ENCODE data around the gene FZD8. TPM values are rescaled to one million over a fixed set of nuclear protein-coding genes. Genes with fewer than 3 reads are reported as not detected.

The FZD8 gene
- total RNA-seq, 4 donors from 2014 or later, result 12.4 to 21.5 (median 19.9) TPM

- no peak overlapping the region for H3K27ac ChIP-seq
- H3K4me3 ChIP-seq (replicated peaks in 1 of 3), result peak overlapping the region in 1 of 3 donors; percentile 42
Measured at GRCh38 chr10:35639021-35639727, 2.9 kb downstream of the FZD8 start.

GRCh38 chr10:35638101-35638500 is 4.0 kb downstream of the FZD8 start:
- Histone ChIP-seq H3K4me3 (replicated peaks in 1 of 3) (no peak overlapping the region), H3K27me3 (no peaks in the 10 kb centered on the region), H3K4me1 (peaks cover 21 to 31% of the 10 kb centered on the region in 2 donors), H3K36me3 (no peaks in the 10 kb centered on the region), H3K9me3 (no peaks in the 10 kb centered on the region), H3K27ac (no peak overlapping the region)
- WGBS, 2 donors, result 89 to 91% methylated on average over 4 of the region's 4 CpGs
- TF ChIP-seq POLR2A (IDR thresholded peaks at IDR 0.05) (no peak), CTCF (IDR thresholded peaks at IDR 0.05) (peak in 1 of 6 experiments; percentile 10)
- intact Hi-C loops (cut with DNase I), result loop anchor here (5.0 to 10.0 kb wide), 3 partner anchors 1087 to 1247 kb away; no protein-coding TSS in a partner anchor
- no peak for DNase-seq

More at GRCh38 chr10:35639021-35639727, 2.9 kb downstream of the FZD8 start:
- Histone ChIP-seq H3K4me1 (peaks cover 23 to 24% of the 10 kb centered on the region in 2 donors), H3K9me3 (no peaks in the 10 kb centered on the region), H3K27me3 (no peaks in the 10 kb centered on the region), H3K36me3 (no peaks in the 10 kb centered on the region)
- intact Hi-C loops (cut with DNase I), result loop anchor here (5.0 to 10.0 kb wide), 3 partner anchors 1086 to 1246 kb away; no protein-coding TSS in a partner anchor
- 50 to 67% methylated on average over 11 to 16 of the region's 57 CpGs for WGBS, 2 donors
- TF ChIP-seq POLR2A (IDR thresholded peaks at IDR 0.05), result no peak
- TF ChIP-seq CTCF (IDR thresholded peaks at IDR 0.05), result no peak
- DNase-seq, result peak; percentile 3 to 9

GRCh38 chr10:35637462-35637861 is 4.6 kb downstream of the FZD8 start:
- no peaks in the 10 kb centered on the region for H3K36me3 ChIP-seq
- no peak overlapping the region for H3K4me3 ChIP-seq (replicated peaks in 1 of 3)
- intact Hi-C loops (cut with DNase I), result loop anchor here (5.0 to 10.0 kb wide), 3 partner anchors 1087 to 1247 kb away; no protein-coding TSS in a partner anchor
- DNase-seq, result peak; percentile 3 to 7
- no peaks in the 10 kb centered on the region for H3K9me3 ChIP-seq
- TF ChIP-seq CTCF (IDR thresholded peaks at IDR 0.05) (no peak), POLR2A (IDR thresholded peaks at IDR 0.05) (no peak)
- WGBS, 2 donors, result 34 to 43% methylated on average over 8 of the region's 8 CpGs
- H3K27ac ChIP-seq, result no peak overlapping the region
- no peaks in the 10 kb centered on the region for H3K27me3 ChIP-seq
- peaks cover 21 to 37% of the 10 kb centered on the region in 2 donors for H3K4me1 ChIP-seq

- intact Hi-C loops (cut with DNase I), result loop anchor here (5.0 to 10.0 kb wide), 3 partner anchors 1088 to 1248 kb away; no protein-coding TSS in a partner anchor
- H3K36me3 ChIP-seq, result no peaks in the 10 kb centered on the region
- no peaks in the 10 kb centered on the region for H3K27me3 ChIP-seq
- H3K4me3 ChIP-seq (replicated peaks in 1 of 3), result no peak overlapping the region
- WGBS, 2 donors, result 69 to 71% methylated on average over 7 of the region's 7 CpGs
- H3K27ac ChIP-seq, result no peak overlapping the region
- no peak for DNase-seq
- TF ChIP-seq POLR2A (IDR thresholded peaks at IDR 0.05) (no peak), CTCF (IDR thresholded peaks at IDR 0.05) (no peak)
- peaks cover 20 to 37% of the 10 kb centered on the region in 2 donors for H3K4me1 ChIP-seq
- H3K9me3 ChIP-seq, result no peaks in the 10 kb centered on the region
Measured at GRCh38 chr10:35636956-35637355, 5.1 kb downstream of the FZD8 start.

- H3K27me3 ChIP-seq, result no peaks in the 10 kb centered on the region
- H3K9me3 ChIP-seq, result no peaks in the 10 kb centered on the region
- no peaks in the 10 kb centered on the region for H3K36me3 ChIP-seq
- 8 to 10% methylated on average over 6 of the region's 6 CpGs for WGBS, 2 donors
- H3K27ac ChIP-seq, result no peak overlapping the region
- intact Hi-C loops (cut with DNase I), result loop anchor here (5.0 to 10.0 kb wide), 3 partner anchors 1089 to 1249 kb away; no protein-coding TSS in a partner anchor
- peak; percentile 27 to 38 for DNase-seq
- no peak for TF ChIP-seq POLR2A (IDR thresholded peaks at IDR 0.05)
- peak; percentile 66 to 93 (median 87) for TF ChIP-seq CTCF (IDR thresholded peaks at IDR 0.05)
- no peak overlapping the region for H3K4me3 ChIP-seq (replicated peaks in 1 of 3)
- H3K4me1 ChIP-seq, result peaks cover 20 to 37% of the 10 kb centered on the region in 2 donors
Measured at GRCh38 chr10:35635576-35635975, 6.5 kb downstream of the FZD8 start.

Measured in thyroid gland (tissue), 4 donors.